ENCODE data around the gene SIT1. TPM values are rescaled to one million over a fixed set of nuclear protein-coding genes. Genes with fewer than 3 reads are reported as not detected.
"Not testable (repeated sequence)": the region's sequence is repeated elsewhere in the genome, so short reads cannot be mapped to it uniquely, and the experiment has no call there.

Gene SIT1
- total RNA-seq, 1 donor from 2014 or later = 3.4 TPM

GRCh38 chr9:35616681-35617459 lies 33.9 kb downstream of the SIT1 start:
- TF ChIP-seq CTCF (IDR thresholded peaks at IDR 0.05; ENCODE audit: partially characterized antibody, unreplicated experiment) = no peak
- Mint-ChIP-seq H3K4me3 (ENCODE audit: unreplicated experiment) (peak overlapping the region; percentile 83), H3K36me3 (ENCODE audit: unreplicated experiment) (peaks cover 8% of the 10 kb centered on the region), H3K27me3 (ENCODE audit: unreplicated experiment) (peaks cover 23% of the 10 kb centered on the region), H3K4me1 (ENCODE audit: low read depth, unreplicated experiment) (peaks cover 6% of the 10 kb centered on the region), H3K9me3 (ENCODE audit: unreplicated experiment) (peaks cover 4% of the 10 kb centered on the region), H3K27ac (ENCODE audit: unreplicated experiment) (no peak overlapping the region)
- DNase-seq = peak; percentile 70

- Mint-ChIP-seq H3K9me3 (ENCODE audit: unreplicated experiment) (peaks cover 4% of the 10 kb centered on the region), H3K4me1 (ENCODE audit: low read depth, unreplicated experiment) (peaks cover 6% of the 10 kb centered on the region), H3K27me3 (ENCODE audit: unreplicated experiment) (peaks cover 23% of the 10 kb centered on the region), H3K4me3 (ENCODE audit: unreplicated experiment) (peak overlapping the region; percentile 57), H3K36me3 (ENCODE audit: unreplicated experiment) (peaks cover 8% of the 10 kb centered on the region), H3K27ac (ENCODE audit: unreplicated experiment) (peak overlapping the region; percentile 37)
- no peak for TF ChIP-seq CTCF (IDR thresholded peaks at IDR 0.05; ENCODE audit: partially characterized antibody, unreplicated experiment)
- no peak for DNase-seq
Measured at GRCh38 chr9:35615981-35616680, 34.6 kb downstream of the SIT1 start.

GRCh38 chr9:35612843-35613242 lies 37.9 kb downstream of the SIT1 start:
- Mint-ChIP-seq H3K27me3 (ENCODE audit: unreplicated experiment) (peaks cover 20% of the 10 kb centered on the region), H3K4me1 (ENCODE audit: low read depth, unreplicated experiment) (peaks cover 4% of the 10 kb centered on the region), H3K4me3 (ENCODE audit: unreplicated experiment) (no peak overlapping the region), H3K27ac (ENCODE audit: unreplicated experiment) (no peak overlapping the region), H3K9me3 (ENCODE audit: unreplicated experiment) (peaks cover 4% of the 10 kb centered on the region), H3K36me3 (ENCODE audit: unreplicated experiment) (peaks cover 8% of the 10 kb centered on the region)
- no peak for DNase-seq
- no peak for TF ChIP-seq CTCF (IDR thresholded peaks at IDR 0.05; ENCODE audit: partially characterized antibody, unreplicated experiment)

GRCh38 chr9:35612066-35612465 lies 38.7 kb downstream of the SIT1 start:
- peaks cover 16% of the 10 kb centered on the region for H3K27me3 Mint-ChIP-seq (ENCODE audit: unreplicated experiment)
- DNase-seq; H3K27ac Mint-ChIP-seq (ENCODE audit: unreplicated experiment); H3K36me3 Mint-ChIP-seq (ENCODE audit: unreplicated experiment); H3K9me3 Mint-ChIP-seq (ENCODE audit: unreplicated experiment); H3K4me3 Mint-ChIP-seq (ENCODE audit: unreplicated experiment); H3K4me1 Mint-ChIP-seq (ENCODE audit: low read depth, unreplicated experiment): not testable (repeated sequence)

- Mint-ChIP-seq H3K27ac (ENCODE audit: unreplicated experiment) (no peak overlapping the region), H3K36me3 (ENCODE audit: unreplicated experiment) (peaks cover 6% of the 10 kb centered on the region), H3K27me3 (ENCODE audit: unreplicated experiment) (peaks cover 13% of the 10 kb centered on the region), H3K9me3 (ENCODE audit: unreplicated experiment) (peaks cover 5% of the 10 kb centered on the region), H3K4me3 (ENCODE audit: unreplicated experiment) (no peak overlapping the region), H3K4me1 (ENCODE audit: low read depth, unreplicated experiment) (peaks cover 2% of the 10 kb centered on the region)
- TF ChIP-seq CTCF (IDR thresholded peaks at IDR 0.05; ENCODE audit: partially characterized antibody, unreplicated experiment) = peak; percentile 50
- peak; percentile 67 for DNase-seq
Measured at GRCh38 chr9:35611230-35611797, 39.4 kb downstream of the SIT1 start.
